Left hindlimb (tissue), 1 donor: ENCODE data around the gene MTUS2.

ENCODE experiments used
- DNase-seq: peaks from one replicate; pipeline ENCODE4 v3.0.0-alpha.2; 2018

MTUS2 gene

DNA sequence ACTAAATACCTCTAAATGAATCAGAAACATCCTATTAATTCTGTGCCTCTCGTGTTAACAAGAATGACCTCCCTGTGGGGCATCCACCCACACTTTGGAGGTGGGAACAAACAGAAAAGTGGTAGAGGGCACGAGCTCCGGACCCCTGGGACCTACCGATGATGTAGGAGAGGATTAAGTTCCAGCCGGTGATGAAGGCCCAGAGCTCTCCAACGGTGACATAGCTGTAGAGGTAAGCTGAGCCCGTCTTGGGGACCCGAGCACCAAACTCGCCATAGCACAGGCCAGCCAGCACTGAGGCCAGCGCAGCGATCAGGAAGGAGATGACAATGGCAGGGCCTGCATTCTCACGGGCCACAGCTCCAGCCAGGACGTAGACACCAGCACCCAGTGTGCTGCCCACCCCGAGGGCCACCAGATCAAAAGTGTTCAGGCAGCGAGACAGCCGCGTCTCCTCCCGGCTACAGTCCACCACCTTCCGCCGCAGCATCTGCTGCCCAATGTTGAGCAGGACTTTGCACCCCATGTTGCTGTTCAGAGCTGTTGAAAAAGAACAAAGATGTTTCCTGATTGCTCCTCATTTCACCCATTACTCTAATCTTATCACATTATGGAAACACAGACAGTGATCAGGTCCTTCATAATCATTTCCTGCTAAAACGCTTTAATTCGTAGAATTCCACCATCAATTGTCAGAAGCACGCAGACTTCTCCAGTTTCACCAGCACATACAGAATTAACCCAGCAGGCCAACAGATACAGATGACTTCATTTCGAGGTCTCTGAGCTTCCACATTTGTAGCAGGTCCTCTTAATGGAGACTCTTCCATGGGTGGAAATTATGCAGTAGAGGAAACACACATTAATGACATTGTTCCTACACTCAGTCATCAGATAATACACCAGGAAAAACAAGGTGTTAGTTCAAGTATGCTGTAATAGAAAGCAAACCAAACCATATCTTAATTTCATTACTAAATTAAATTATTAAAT is 715.8 kb downstream of the MTUS2 start:
- DNase-seq: no peak

DNA sequence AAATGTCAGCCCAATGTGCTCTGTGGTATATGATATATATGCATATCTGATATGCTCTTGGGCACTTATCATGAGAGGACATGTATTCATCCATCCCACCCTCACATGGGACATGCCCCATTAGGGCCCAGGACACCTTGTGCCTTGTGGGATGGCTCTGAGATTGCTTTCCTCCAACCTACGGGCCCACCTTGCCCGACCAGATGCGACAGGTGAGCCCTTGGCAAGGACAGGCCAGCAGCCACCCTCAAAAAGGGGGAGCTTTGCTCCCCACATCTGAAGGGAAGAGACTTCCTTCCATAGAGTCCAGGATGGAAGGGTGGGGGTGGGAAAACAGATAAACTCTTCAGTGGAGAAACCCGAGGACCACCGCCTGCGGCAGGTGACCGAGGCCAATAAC is 716.7 kb downstream of the MTUS2 start:
- no peak for DNase-seq

DNA sequence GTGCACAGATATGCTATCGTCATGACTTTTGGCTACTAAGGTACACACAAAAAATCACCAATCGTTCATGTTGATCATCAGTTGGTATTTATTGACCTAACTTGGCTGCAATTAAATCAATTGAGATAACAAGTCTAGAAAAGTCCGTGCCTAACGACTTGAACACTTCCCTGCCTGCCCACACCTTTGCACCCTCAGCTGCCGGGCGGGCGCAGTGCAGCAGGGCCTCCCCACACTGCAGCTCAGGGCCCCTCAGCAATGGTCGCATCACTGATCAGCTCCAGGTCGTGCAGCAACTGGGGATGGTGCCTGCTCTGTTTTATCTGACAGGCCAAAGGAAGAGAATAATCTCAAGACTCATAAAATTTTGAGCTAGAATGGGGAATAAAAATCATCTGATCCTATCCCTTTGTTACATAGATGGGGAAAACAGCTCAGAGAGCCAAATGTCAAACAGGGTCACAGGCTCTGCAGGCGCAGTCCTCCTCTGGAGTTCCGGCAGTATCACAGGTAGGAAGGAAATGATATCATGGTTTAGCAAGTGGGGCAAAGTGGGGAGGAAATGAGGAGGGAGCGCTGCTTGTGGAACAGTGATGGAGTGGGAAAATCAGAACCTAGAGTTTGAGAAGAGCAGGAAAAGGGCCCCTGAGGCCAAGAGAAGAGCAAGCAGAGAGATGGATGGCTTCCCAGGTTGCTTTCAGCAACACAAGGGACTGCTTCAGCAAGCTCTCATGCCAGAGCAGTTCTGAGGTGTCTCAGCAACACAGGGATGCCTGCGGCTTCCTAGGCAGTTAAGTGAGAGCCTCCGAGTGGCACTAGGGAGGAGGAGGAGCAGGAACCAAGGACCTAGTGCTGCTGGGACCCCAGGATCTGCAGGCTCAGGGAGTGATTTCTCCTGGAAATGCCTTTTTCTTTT is 717.9 kb downstream of the MTUS2 start:
- no peak for DNase-seq

DNA sequence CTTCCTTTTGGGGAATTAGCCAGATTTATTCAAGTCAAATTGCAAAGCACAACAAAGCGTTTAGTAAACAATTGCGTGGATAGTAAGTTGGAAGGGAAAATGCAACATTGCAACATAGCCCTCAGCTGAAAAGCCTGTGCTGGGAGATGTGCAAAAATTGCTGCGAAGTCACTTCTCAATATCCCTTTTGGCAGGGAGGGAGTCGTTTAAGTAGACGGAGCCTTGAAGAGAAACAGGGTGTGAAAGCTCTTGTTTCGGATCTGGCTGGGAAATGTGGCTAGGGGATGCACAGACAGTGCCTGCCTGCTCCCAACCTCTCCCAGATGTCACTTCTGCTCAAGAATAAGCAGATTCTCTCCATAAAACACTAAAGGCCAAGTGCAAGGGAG is 718.5 kb downstream of the MTUS2 start:
- DNase-seq: no peak

DNA sequence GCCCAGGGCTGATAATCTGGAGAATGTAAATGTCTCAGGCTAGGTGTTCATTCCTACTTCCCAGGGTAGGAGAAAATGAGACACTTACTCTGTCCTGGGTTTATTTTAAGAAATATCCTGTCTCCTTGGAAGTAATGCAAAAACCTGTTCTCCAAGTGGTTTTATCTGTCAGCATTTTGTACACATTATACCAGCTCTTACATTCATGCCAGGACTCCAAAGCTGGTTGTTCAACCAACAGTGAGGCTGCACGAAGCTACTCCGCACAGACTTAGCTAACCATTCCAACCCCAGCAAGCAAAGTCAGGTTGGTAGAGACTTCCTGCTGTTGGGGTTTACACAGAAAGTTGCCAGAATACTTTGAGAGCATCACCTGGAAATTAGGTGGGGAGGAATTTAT is 719.7 kb downstream of the MTUS2 start:
- no peak for DNase-seq

DNA sequence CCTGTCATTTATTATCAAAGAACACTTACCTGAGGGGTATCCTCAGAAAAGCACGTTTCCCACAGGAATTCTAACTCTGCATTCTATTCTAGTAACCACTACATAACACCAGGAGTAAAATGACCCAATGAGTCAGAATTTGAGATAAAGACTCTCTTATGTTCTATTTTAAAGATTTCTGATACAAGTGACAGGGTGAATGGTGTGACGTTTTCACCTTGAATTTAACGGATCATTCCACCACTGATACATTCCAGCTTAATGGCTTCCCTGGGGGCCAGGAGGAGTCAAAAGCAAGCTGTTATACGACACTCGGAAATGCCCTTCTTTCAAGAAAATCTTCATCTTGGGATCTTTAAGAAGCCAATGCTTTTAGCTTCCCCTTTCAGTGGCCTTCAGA is 720.2 kb downstream of the MTUS2 start:
- DNase-seq: no peak

DNA sequence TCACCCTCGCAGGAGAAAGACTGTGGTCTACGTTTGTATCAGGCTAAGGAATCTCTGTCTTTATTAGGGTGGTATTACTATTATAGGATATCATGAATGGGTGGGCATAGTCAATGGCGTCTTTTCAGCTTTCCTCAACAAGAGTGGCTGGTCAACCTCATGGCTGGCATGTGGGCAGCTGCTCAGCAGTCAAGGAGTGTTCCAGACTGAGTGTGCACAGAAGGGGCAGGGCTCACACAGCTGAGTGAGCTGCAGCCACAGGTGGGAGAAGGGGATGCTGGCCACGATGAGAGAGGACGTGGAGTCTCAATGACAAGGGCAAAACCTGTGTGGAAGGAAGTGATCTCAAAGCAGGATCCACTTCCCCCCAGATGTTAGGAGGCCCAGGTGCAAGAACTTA is 720.7 kb downstream of the MTUS2 start:
- DNase-seq: no peak

DNA sequence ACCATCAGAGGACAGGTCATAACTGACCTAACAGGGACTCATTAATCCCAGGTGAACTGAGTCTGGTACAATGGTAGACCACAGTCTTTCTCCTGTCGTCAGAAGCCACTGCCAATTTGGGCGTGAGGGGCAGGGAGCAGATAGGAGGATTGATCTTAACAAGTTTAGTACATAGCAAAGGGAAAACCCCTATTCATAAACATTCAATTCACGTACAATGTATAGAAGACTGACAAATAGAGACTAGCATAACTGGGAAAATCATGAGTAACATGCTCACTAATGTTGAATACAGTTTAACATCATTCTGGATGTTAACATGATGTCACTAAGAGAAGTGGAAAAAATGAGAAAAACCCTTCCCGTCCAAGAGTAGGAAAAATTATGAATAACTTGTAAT is 721.3 kb downstream of the MTUS2 start:
- no peak for DNase-seq

DNA sequence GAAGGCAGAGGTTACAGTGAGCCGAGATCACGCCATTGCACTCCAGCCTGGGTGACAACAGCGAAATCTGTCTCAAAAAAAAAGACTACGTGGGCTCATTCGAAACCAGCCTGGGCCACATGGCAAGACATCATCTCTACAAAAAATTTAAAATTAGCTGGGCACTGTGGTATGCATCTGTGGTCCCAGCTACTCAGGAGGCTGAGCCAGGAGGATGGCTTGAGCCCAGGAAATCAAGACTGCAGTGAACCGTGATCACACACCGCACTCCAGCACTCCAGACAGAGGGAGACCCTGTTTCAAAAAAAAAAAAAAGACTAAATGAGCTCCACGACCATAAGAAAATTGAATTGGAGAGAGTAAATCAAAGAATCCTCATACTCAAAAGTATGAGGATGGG is 722.2 kb downstream of the MTUS2 start:
- DNase-seq: no peak

DNA sequence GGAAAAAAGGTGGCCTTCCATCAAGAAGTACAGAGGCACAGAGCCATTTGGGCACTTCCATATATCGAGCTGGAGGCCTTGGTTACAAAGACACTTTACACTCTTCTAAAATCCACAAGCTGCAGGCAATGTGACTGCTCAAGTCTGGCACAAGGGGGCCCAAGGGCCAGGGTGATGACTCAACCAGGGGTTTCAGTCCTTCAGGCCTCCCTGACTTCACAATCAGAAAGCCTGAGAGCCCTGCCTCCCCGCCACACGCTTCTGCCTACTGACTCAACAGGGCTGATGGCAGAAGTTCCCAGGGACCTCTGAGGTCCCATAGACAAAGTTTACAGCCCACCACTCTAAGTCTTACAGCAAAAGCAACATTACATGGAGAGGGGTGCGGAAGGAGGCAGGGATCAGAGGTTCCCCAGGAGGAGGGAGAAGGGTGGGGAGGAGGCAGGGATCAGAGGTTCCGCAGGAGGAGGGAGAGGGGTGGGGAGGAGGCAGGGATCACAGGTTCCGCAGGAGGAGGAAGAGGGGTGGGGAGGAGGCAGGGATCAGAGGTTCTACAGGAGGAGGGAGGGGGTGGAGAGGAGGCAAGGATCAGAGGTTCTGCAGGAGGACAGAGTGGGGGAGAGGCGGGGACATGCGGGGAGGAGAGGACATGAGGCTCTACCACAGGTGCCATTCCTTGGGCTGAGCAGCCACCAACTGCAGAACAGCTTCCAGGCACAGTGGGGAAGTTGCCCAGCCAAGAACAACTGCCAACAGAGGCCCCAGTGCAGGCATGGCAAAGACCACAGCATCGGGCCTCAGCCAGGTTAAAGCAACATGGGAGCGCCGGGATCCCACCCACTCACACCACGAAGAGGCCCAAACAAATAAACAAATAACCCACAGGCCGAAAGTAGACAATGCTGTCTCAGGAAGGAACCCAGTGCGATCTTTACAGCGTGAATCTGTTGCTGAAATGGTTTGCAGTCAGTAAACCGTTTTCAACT is 723.4 kb downstream of the MTUS2 start:
- DNase-seq: no peak

DNA sequence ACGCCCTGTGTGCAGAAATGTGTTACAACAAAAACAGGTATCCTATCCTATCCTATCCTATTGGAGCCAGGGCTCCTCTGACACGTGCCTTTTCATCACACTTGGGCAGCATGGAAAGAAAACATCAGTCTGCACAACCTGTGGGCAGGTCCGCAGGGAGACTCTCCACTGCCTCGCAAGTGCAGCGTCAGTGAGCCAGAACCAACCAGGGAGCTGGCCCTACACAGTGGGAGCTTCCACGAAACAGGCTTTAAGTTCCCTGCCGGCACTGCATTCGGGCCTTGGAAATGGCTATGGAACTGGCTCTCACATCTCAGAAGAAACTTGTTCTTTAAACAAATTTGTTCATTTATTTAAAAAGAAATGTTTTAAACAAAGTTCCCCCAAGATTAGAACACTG is 725.8 kb downstream of the MTUS2 start:
- no peak for DNase-seq

DNA sequence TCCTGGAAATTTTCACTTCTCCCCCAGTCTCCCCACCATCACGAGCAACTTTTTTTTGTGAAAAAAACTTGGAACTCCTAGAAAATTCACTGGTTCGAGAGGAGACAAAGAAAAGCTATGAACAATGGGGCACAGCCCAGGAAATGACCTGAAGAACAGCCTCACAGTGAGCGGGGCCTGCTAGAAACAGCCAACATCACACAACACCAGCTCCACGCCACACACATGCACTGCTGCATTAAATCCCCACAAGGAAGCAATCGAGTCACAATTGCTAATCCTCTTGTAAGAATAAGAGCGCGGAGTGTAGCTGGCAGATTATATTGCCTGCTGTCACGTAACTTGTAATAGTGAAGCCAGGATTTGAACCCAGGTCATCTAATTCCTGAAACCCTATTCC is 726.5 kb downstream of the MTUS2 start:
- no peak for DNase-seq

DNA sequence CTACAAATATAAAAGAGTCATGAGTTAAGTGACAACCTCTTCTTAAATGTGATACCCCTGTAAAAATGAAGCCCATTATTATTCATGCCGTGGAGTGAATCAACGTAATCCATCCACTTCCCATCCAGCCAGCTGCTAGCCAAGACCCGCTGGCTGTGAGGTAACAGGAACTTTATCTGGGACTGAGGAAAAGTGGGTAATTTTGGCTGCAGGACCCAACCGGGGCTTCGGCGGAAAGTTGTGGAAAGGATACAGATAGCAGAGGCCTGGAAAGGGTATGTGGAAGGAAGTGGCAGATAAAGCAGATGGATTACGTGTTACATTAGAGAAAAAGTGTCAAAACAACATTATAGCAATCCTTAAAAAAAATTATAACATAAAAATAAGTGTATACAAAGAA is 727.0 kb downstream of the MTUS2 start:
- no peak for DNase-seq

DNA sequence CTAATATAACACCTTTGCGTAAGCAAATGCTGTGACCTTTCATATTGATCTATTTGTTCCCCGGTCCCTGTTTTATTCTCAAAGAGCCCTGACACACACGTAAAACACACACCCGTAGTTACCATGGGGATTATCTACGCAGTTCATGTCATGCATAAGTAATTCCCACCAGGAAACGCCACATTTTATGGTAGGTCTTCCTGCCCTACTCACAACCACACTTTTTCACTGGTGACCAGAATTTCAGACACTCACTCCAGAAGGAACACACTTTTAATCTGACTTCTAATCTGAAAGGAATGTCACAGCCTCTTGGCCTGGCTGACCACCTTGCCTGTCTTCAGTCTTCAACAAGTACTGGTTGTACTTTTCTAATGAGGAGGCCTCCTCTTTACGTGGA is 728.6 kb downstream of the MTUS2 start:
- no peak for DNase-seq

DNA sequence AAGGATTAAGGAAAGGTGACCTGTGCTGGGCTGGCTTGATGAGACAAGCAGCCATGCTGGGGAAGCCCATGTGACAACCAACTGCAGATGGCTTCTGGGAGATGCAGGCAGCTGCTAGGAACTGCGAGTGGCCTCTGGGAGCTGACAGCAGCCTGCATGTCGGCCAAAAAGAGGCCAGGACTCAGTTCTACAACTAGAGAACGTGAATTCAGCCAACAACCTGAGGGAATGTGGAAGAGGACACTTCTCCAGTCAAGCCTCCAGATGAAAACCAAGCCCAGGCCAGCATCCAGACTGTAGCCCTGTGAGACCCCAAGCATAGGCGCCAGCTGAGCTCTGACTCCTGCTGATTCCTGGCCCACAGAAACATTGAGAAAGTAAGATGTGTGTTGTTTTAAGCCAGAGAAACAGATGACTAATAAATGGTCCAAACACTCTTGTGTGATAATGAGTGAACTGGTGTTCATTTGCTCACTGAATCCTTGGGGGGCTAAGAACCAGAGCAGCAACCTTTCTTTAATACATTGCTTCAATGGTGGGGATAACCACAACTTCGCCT is 730.4 kb downstream of the MTUS2 start:
- no peak for DNase-seq

DNA sequence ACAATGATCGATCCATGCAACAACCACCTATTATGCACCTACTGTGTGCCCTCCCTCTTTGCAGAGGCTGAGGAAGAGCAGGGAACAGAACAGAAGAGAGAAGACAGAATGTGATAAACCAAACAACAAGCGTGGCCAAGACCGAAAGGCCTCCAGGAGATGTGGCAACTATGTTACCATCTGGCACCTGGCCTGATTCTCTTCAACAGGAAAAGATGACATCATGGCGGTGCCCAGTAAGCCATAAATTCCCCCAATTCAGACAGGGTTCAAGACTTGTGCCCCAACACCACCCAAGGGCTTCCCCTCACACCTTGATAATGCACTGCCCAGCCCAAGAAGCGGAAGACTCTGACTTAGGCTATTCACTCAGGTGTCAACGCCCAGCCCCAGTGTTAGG is 731.1 kb downstream of the MTUS2 start:
- DNase-seq: no peak
